H1 (cell line): ENCODE data around the gene ATG7. TPM values are rescaled to one million over a fixed set of nuclear protein-coding genes. Genes with fewer than 3 reads are reported as not detected.

Experiments
- polyA plus RNA-seq, 7 experiments: library from polyadenylated mRNA; depleted of rRNA in 3 of 7; stranded (reverse) in 5 of 7; unstranded in 2 of 7; fragments of >200 nt in 5 of 7; fragments of 200-250 nt in 2 of 7; gene quantifications; 1 replicate in 5 of 7; 2 replicates in 1 of 7; 4 replicates in 1 of 7; pipeline versions ENCODE4 v1.2.1 to v1.2.3, GENCODE V29; 2011 to 2013; ENCODE audit warnings: missing spikeins in 2 of 7, mixed read lengths in 2 of 7
- total RNA-seq: library from RNA; stranded (reverse); fragmentation: NEBNext Ultra II Directional; extraction: Animal tissue kit (Norgen Biotek cat#: 25700); gene quantifications from 2 replicates; pipeline ENCODE4 v1.2.1, GENCODE V29; 2021
- TF ChIP-seq, protein P1 (sequence below): fragments of 300-600 bp; sonication (generic); IDR thresholded peaks from 2 replicates; pipeline ENCODE4 v1.7.1; 2012; ENCODE audit warnings: low read length, moderate library complexity, mild to moderate bottlenecking, inconsistent platforms; ENCODE audit not compliant: insufficient replicate concordance

Gene ATG7
- total and polyA plus RNA-seq, 2 of the 8 experiments (the other 6 are each of a cell fraction or from before 2014, with no cell fraction given) = 15.0 to 19.1 TPM

DNA sequence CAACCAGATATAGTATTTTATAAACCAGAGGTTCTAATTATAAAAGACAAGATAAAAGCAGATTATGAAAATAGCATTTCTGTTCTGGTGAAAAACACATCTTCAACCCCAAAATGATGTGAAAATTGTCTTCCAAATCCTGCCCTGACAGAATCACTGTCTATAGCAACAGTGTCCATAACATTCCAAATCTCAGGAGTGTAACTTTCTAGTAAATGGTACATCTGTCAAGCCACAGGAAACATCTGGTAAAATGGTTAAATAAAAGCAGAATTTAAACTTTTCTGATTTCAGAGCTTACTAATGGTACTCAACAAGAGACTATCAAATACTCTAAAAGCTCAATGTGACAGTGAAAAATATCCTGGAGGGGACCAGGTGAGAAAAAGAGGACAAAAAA, 311.0 kb downstream of the ATG7 start (continued):
- TF ChIP-seq, protein P1, sequence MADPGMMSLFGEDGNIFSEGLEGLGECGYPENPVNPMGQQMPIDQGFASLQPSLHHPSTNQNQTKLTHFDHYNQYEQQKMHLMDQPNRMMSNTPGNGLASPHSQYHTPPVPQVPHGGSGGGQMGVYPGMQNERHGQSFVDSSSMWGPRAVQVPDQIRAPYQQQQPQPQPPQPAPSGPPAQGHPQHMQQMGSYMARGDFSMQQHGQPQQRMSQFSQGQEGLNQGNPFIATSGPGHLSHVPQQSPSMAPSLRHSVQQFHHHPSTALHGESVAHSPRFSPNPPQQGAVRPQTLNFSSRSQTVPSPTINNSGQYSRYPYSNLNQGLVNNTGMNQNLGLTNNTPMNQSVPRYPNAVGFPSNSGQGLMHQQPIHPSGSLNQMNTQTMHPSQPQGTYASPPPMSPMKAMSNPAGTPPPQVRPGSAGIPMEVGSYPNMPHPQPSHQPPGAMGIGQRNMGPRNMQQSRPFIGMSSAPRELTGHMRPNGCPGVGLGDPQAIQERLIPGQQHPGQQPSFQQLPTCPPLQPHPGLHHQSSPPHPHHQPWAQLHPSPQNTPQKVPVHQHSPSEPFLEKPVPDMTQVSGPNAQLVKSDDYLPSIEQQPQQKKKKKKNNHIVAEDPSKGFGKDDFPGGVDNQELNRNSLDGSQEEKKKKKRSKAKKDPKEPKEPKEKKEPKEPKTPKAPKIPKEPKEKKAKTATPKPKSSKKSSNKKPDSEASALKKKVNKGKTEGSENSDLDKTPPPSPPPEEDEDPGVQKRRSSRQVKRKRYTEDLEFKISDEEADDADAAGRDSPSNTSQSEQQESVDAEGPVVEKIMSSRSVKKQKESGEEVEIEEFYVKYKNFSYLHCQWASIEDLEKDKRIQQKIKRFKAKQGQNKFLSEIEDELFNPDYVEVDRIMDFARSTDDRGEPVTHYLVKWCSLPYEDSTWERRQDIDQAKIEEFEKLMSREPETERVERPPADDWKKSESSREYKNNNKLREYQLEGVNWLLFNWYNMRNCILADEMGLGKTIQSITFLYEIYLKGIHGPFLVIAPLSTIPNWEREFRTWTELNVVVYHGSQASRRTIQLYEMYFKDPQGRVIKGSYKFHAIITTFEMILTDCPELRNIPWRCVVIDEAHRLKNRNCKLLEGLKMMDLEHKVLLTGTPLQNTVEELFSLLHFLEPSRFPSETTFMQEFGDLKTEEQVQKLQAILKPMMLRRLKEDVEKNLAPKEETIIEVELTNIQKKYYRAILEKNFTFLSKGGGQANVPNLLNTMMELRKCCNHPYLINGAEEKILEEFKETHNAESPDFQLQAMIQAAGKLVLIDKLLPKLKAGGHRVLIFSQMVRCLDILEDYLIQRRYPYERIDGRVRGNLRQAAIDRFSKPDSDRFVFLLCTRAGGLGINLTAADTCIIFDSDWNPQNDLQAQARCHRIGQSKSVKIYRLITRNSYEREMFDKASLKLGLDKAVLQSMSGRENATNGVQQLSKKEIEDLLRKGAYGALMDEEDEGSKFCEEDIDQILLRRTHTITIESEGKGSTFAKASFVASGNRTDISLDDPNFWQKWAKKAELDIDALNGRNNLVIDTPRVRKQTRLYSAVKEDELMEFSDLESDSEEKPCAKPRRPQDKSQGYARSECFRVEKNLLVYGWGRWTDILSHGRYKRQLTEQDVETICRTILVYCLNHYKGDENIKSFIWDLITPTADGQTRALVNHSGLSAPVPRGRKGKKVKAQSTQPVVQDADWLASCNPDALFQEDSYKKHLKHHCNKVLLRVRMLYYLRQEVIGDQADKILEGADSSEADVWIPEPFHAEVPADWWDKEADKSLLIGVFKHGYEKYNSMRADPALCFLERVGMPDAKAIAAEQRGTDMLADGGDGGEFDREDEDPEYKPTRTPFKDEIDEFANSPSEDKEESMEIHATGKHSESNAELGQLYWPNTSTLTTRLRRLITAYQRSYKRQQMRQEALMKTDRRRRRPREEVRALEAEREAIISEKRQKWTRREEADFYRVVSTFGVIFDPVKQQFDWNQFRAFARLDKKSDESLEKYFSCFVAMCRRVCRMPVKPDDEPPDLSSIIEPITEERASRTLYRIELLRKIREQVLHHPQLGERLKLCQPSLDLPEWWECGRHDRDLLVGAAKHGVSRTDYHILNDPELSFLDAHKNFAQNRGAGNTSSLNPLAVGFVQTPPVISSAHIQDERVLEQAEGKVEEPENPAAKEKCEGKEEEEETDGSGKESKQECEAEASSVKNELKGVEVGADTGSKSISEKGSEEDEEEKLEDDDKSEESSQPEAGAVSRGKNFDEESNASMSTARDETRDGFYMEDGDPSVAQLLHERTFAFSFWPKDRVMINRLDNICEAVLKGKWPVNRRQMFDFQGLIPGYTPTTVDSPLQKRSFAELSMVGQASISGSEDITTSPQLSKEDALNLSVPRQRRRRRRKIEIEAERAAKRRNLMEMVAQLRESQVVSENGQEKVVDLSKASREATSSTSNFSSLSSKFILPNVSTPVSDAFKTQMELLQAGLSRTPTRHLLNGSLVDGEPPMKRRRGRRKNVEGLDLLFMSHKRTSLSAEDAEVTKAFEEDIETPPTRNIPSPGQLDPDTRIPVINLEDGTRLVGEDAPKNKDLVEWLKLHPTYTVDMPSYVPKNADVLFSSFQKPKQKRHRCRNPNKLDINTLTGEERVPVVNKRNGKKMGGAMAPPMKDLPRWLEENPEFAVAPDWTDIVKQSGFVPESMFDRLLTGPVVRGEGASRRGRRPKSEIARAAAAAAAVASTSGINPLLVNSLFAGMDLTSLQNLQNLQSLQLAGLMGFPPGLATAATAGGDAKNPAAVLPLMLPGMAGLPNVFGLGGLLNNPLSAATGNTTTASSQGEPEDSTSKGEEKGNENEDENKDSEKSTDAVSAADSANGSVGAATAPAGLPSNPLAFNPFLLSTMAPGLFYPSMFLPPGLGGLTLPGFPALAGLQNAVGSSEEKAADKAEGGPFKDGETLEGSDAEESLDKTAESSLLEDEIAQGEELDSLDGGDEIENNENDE = no peak
